Vagina (tissue), 2 donors: Measurements from ENCODE around the gene DENND1A.

Source experiments
- CTCF ChIP-seq, 3 experiments: fragments of 450-650 bp in 2 of 3; fragments of 200-600 bp in 1 of 3; sonication (generic) in 1 of 3; IDR thresholded peaks; one replicate each; pipeline ENCODE4 v1.5.1; 2017 to 2019; ENCODE audit warnings: antibody characterized with exemption in 3 of 3, mild to moderate bottlenecking in 2 of 3, moderate library complexity in 2 of 3
- POLR2A ChIP-seq, 2 donors: fragments of 450-650 bp; IDR thresholded peaks; one replicate each; pipeline ENCODE4 v1.6.1; 2017; ENCODE audit warnings: antibody characterized with exemption in 2 of 2, mild to moderate bottlenecking in 2 of 2, moderate library complexity in 2 of 2
- POLR2AphosphoS5 ChIP-seq, 2 donors: sonication (generic); formaldehyde crosslinking; IDR thresholded peaks; one replicate each; pipeline ENCODE4 v1.9.0; 2017; ENCODE audit warnings: antibody characterized with exemption in 2 of 2, mild to moderate bottlenecking in 2 of 2, low read depth in 1 of 2; ENCODE audit not compliant: insufficient read depth in 1 of 2

GRCh38 chr9:123893831-123894460 is 36.0 kb downstream of the DENND1A start:
- no peak for TF ChIP-seq POLR2AphosphoS5 (IDR thresholded peaks at IDR 0.05; ENCODE audit: insufficient read depth in 1 of 2, low read depth in 1 of 2)
- no peak for TF ChIP-seq CTCF (IDR thresholded peaks at IDR 0.05)
- no peak for TF ChIP-seq POLR2A (IDR thresholded peaks at IDR 0.05)
